ENCODE results near the gene TMEM131. TPM values are rescaled to one million over a fixed set of nuclear protein-coding genes. Genes with fewer than 3 reads are reported as not detected.
"Not testable (repeated sequence)": the region's sequence is repeated elsewhere in the genome, so short reads cannot be mapped to it uniquely, and the experiment has no call there.

Gene TMEM131
- total RNA-seq, 1 donor from 2014 or later: 31.4 TPM

- no peak for DNase-seq (ENCODE audit: low spot score)
- H3K9me3 Mint-ChIP-seq (ENCODE audit: low read depth): peaks cover 7% of the 10 kb centered on the region
- no peaks in the 10 kb centered on the region for H3K4me1 Mint-ChIP-seq (ENCODE audit: low read depth)
- H3K27ac Mint-ChIP-seq (ENCODE audit: unreplicated experiment): no peak overlapping the region
- TF ChIP-seq CTCF (IDR thresholded peaks at IDR 0.05): no peak
- no peaks in the 10 kb centered on the region for H3K27me3 Mint-ChIP-seq (ENCODE audit: low read depth)
- peaks cover 14% of the 10 kb centered on the region for H3K36me3 Mint-ChIP-seq (ENCODE audit: low read depth)
- no peak overlapping the region for H3K4me3 Mint-ChIP-seq (ENCODE audit: unreplicated experiment)
Measured at GRCh38 chr2:97905294-97905693, 90.5 kb downstream of the TMEM131 start.

GRCh38 chr2:97901862-97902261, 93.9 kb downstream of the TMEM131 start:
- Mint-ChIP-seq H3K36me3 (ENCODE audit: low read depth) (peaks cover 12% of the 10 kb centered on the region), H3K27me3 (ENCODE audit: low read depth) (no peaks in the 10 kb centered on the region), H3K4me3 (ENCODE audit: unreplicated experiment) (no peak overlapping the region), H3K9me3 (ENCODE audit: low read depth) (peaks cover 5% of the 10 kb centered on the region), H3K4me1 (ENCODE audit: low read depth) (no peaks in the 10 kb centered on the region), H3K27ac (ENCODE audit: unreplicated experiment) (no peak overlapping the region)
- no peak for TF ChIP-seq CTCF (IDR thresholded peaks at IDR 0.05)
- no peak for DNase-seq (ENCODE audit: low spot score)

GRCh38 chr2:97900806-97901205, 94.9 kb downstream of the TMEM131 start:
- DNase-seq (ENCODE audit: low spot score): no peak
- no peak for TF ChIP-seq CTCF (IDR thresholded peaks at IDR 0.05)
- no peaks in the 10 kb centered on the region for H3K27me3 Mint-ChIP-seq (ENCODE audit: low read depth)
- H3K27ac Mint-ChIP-seq (ENCODE audit: unreplicated experiment): no peak overlapping the region
- H3K36me3 Mint-ChIP-seq (ENCODE audit: low read depth): peaks cover 12% of the 10 kb centered on the region
- H3K9me3 Mint-ChIP-seq (ENCODE audit: low read depth): peaks cover 8% of the 10 kb centered on the region
- H3K4me3 Mint-ChIP-seq (ENCODE audit: unreplicated experiment): no peak overlapping the region
- no peaks in the 10 kb centered on the region for H3K4me1 Mint-ChIP-seq (ENCODE audit: low read depth)

GRCh38 chr2:97893042-97893441, 102.7 kb downstream of the TMEM131 start:
- H3K27ac Mint-ChIP-seq (ENCODE audit: unreplicated experiment); H3K36me3 Mint-ChIP-seq (ENCODE audit: low read depth); DNase-seq (ENCODE audit: low spot score); H3K4me3 Mint-ChIP-seq (ENCODE audit: unreplicated experiment); H3K4me1 Mint-ChIP-seq (ENCODE audit: low read depth); H3K9me3 Mint-ChIP-seq (ENCODE audit: low read depth); H3K27me3 Mint-ChIP-seq (ENCODE audit: low read depth): not testable (repeated sequence)

GRCh38 chr2:97891611-97892010, 104.1 kb downstream of the TMEM131 start:
- TF ChIP-seq CTCF (IDR thresholded peaks at IDR 0.05): no peak
- no peak for DNase-seq (ENCODE audit: low spot score)
- Mint-ChIP-seq H3K4me3 (ENCODE audit: unreplicated experiment) (no peak overlapping the region), H3K4me1 (ENCODE audit: low read depth) (no peaks in the 10 kb centered on the region), H3K27ac (ENCODE audit: unreplicated experiment) (no peak overlapping the region), H3K9me3 (ENCODE audit: low read depth) (peaks cover 8% of the 10 kb centered on the region), H3K36me3 (ENCODE audit: low read depth) (peaks cover 13% of the 10 kb centered on the region), H3K27me3 (ENCODE audit: low read depth) (no peaks in the 10 kb centered on the region)

- no peak overlapping the region for H3K27ac Mint-ChIP-seq (ENCODE audit: unreplicated experiment)
Measured at GRCh38 chr2:97889156-97889555, 106.6 kb downstream of the TMEM131 start.

More at GRCh38 chr2:97889156-97889555, 106.6 kb downstream of the TMEM131 start:
- no peaks in the 10 kb centered on the region for H3K4me1 Mint-ChIP-seq (ENCODE audit: low read depth)
- no peak for DNase-seq (ENCODE audit: low spot score)
- no peak for TF ChIP-seq CTCF (IDR thresholded peaks at IDR 0.05)
- H3K36me3 Mint-ChIP-seq (ENCODE audit: low read depth): peaks cover 28% of the 10 kb centered on the region
- H3K4me3 Mint-ChIP-seq (ENCODE audit: unreplicated experiment): no peak overlapping the region
- H3K9me3 Mint-ChIP-seq (ENCODE audit: low read depth): peaks cover 20% of the 10 kb centered on the region
- H3K27me3 Mint-ChIP-seq (ENCODE audit: low read depth): no peaks in the 10 kb centered on the region

All from chondrocyte (in vitro differentiated cells).